GM19463 (cell line): ENCODE data around the gene PIWIL4.

Experiments
- ATAC-seq: cut with Tn5 transposase; IDR thresholded peaks from one replicate; pipeline ENCODE4 v1.9.1; 2021; ENCODE audit warnings: mild to moderate bottlenecking, moderate library complexity; ENCODE audit not compliant: unreplicated experiment

Gene PIWIL4

GRCh38 chr11:94658888-94659287 lies 91.7 kb downstream of the PIWIL4 start:
- ATAC-seq, result no peak

GRCh38 chr11:94661444-94661843 lies 94.3 kb downstream of the PIWIL4 start:
- no peak for ATAC-seq

GRCh38 chr11:94662065-94662779 lies 95.1 kb downstream of the PIWIL4 start:
- no peak for ATAC-seq

GRCh38 chr11:94662846-94663390 lies 95.8 kb downstream of the PIWIL4 start:
- no peak for ATAC-seq

GRCh38 chr11:94664346-94664745 lies 97.2 kb downstream of the PIWIL4 start:
- no peak for ATAC-seq

- no peak for ATAC-seq
These were observed 98.0 kb downstream of the PIWIL4 start for GRCh38 chr11:94665116-94665659.

- ATAC-seq, result no peak
These were observed 99.9 kb downstream of the PIWIL4 start for GRCh38 chr11:94666792-94667721.

- no peak for ATAC-seq
These were observed 101.1 kb downstream of the PIWIL4 start for GRCh38 chr11:94668212-94668793.

GRCh38 chr11:94669023-94669422 lies 101.9 kb downstream of the PIWIL4 start:
- no peak for ATAC-seq
